SK-N-SH (cell line): Measurements from ENCODE around the gene DEGS2.

Source experiments
- CHD2 ChIP-seq: fragments of 150-350 bp; IDR thresholded peaks from 2 replicates; pipeline ENCODE4 v1.6.1; 2018; ENCODE audit warnings: low read length; ENCODE audit not compliant: partially characterized antibody
- CTCF ChIP-seq: fragments of 200-600 bp; sonication (generic); IDR thresholded peaks from 2 replicates; pipeline ENCODE4 v1.6.1; 2017; ENCODE audit warnings: antibody characterized with exemption, mild to moderate bottlenecking, moderate library complexity
- EP300 ChIP-seq, 2 experiments: IDR thresholded peaks; 2 replicates each; pipeline versions ENCODE4 v1.4.0 to v1.6.1; 2012; ENCODE audit warnings: borderline replicate concordance in 1 of 2, low read depth in 1 of 2, low read length in 1 of 2
- FOXM1 ChIP-seq: IDR thresholded peaks from 2 replicates; pipeline ENCODE4 v1.4.0; 2012; ENCODE audit warnings: low read depth, mild to moderate bottlenecking
- GABPA ChIP-seq: IDR thresholded peaks from 2 replicates; pipeline ENCODE4 v1.4.0; 2012; ENCODE audit warnings: low read depth, mild to moderate bottlenecking
- GATA2 ChIP-seq: sonication (generic); formaldehyde crosslinking; IDR thresholded peaks from 2 replicates; pipeline ENCODE4 v1.5.0; 2020; ENCODE audit warnings: mild to moderate bottlenecking, missing genetic modification reagents
- MXI1 ChIP-seq: IDR thresholded peaks from 2 replicates; pipeline ENCODE4 v1.6.1; 2012; ENCODE audit warnings: mild to moderate bottlenecking, low read depth, low read length, improper control_type of control experiment
- PBX3 ChIP-seq: IDR thresholded peaks from 2 replicates; pipeline ENCODE4; 2012
- POLR2AphosphoS5 ChIP-seq: IDR thresholded peaks from 2 replicates; pipeline ENCODE4 v1.6.1; 2012; ENCODE audit warnings: low read depth, low read length
- SIN3A ChIP-seq: IDR thresholded peaks from 2 replicates; pipeline ENCODE4 v1.6.1; 2012; ENCODE audit warnings: low read depth, mild to moderate bottlenecking, low read length, moderate library complexity, borderline replicate concordance
- SMC3 ChIP-seq: IDR thresholded peaks from 2 replicates; pipeline ENCODE4 v1.6.1; 2012; ENCODE audit warnings: low read depth, low read length, improper control_type of control experiment
- TAF1 ChIP-seq: IDR thresholded peaks from 2 replicates; pipeline ENCODE4 v1.6.1; 2012; ENCODE audit warnings: low read depth, mild to moderate bottlenecking, low read length, moderate library complexity, borderline replicate concordance
- TCF12 ChIP-seq: IDR thresholded peaks from 2 replicates; pipeline ENCODE4 v1.4.0; 2012

- TF ChIP-seq CTCF = no peak
- TF ChIP-seq CHD2 = no peak
- no peak for TF ChIP-seq POLR2AphosphoS5
- TF ChIP-seq TAF1 = no peak
- no peak for TF ChIP-seq FOXM1
- no peak for TF ChIP-seq GABPA
- TF ChIP-seq PBX3 = no peak
- no peak for TF ChIP-seq EP300 (IDR thresholded peaks at IDR 0.05; ENCODE audit: borderline replicate concordance in 1 of 2, low read depth in 1 of 2, low read length in 1 of 2)
- no peak for TF ChIP-seq SMC3
- no peak for TF ChIP-seq TCF12
- TF ChIP-seq MXI1 = no peak
- no peak for TF ChIP-seq GATA2 (CRISPR knock-in tag)
- no peak for TF ChIP-seq SIN3A
Observed at GRCh38 chr14:100114109-100114765, 45.2 kb downstream of the DEGS2 start.
